Keratinocyte (primary cell): ENCODE measurements around the gene MACROH2A1. TPM values are rescaled to one million over a fixed set of nuclear protein-coding genes. Genes with fewer than 3 reads are reported as not detected.

ENCODE experiments used
- DNase-seq: peaks from one replicate; pipeline ENCODE4 v3.0.0-alpha.2; 2011; ENCODE audit warnings: low read depth, missing footprints, low spot score
- FAIRE-seq: peaks from 2 replicates; lab custom pipeline; 2011; peaks lifted over from hg19 to GRCh38; lab: Jason Lieb, UNC
- H2AFZ ChIP-seq: 2 replicates; pipeline ENCODE4 v1.6.0; 2012; ENCODE audit warnings: low read length, control low read depth, inconsistent platforms; ENCODE audit not compliant: control insufficient read depth
- H3K27ac ChIP-seq: 2 replicates; pipeline ENCODE4 v1.5.1; 2011; ENCODE audit warnings: low read length; ENCODE audit not compliant: control insufficient read depth, insufficient read depth
- H3K27me3 ChIP-seq: 3 replicates; pipeline ENCODE4 v1.6.0; 2011; ENCODE audit warnings: low read length; ENCODE audit not compliant: control insufficient read depth, insufficient read depth; ENCODE audit errors: extremely low read depth
- H3K36me3 ChIP-seq, 2 experiments: 2 replicates in 1 of 2; 3 replicates in 1 of 2; pipeline ENCODE4 v1.5.1; 2011; ENCODE audit warnings: low read length in 2 of 2, mild to moderate bottlenecking in 1 of 2; ENCODE audit not compliant: control insufficient read depth in 2 of 2, insufficient read depth in 2 of 2; ENCODE audit errors: extremely low read depth in 1 of 2
- H3K4me1 ChIP-seq: 3 replicates; pipeline ENCODE4 v1.5.1; 2011; ENCODE audit warnings: low read length; ENCODE audit not compliant: control insufficient read depth, insufficient read depth; ENCODE audit errors: extremely low read depth
- H3K4me2 ChIP-seq: 3 replicates; pipeline ENCODE4 v1.6.0; 2011; ENCODE audit warnings: low read depth, low read length; ENCODE audit not compliant: control insufficient read depth, insufficient read depth; ENCODE audit errors: extremely low read depth
- H3K4me3 ChIP-seq, 3 experiments: fragments of 200-600 bp in 1 of 3; sonication (generic) in 1 of 3; 2 replicates in 2 of 3; 3 replicates in 1 of 3; pipeline ENCODE4 v1.5.1; 2011 to 2016; ENCODE audit warnings: low read length in 3 of 3, mild to moderate bottlenecking in 3 of 3, control low read depth in 2 of 3, inconsistent platforms in 1 of 3, low read depth in 1 of 3, mixed read lengths in 1 of 3, mixed run types in 1 of 3, moderate library complexity in 1 of 3; ENCODE audit not compliant: control insufficient read depth in 2 of 3, insufficient read depth in 2 of 3; ENCODE audit errors: extremely low read depth in 1 of 3
- H3K79me2 ChIP-seq: 2 replicates; pipeline ENCODE4 v1.6.0; 2012; ENCODE audit warnings: low read length; ENCODE audit not compliant: control insufficient read depth, insufficient read depth
- H3K9ac ChIP-seq: 3 replicates; pipeline ENCODE4 v1.6.0; 2011; ENCODE audit warnings: low read length; ENCODE audit not compliant: control insufficient read depth, insufficient read depth; ENCODE audit errors: extremely low read depth
- H3K9me1 ChIP-seq: 3 replicates; pipeline ENCODE4 v1.6.0; 2011; ENCODE audit warnings: low read length; ENCODE audit not compliant: control insufficient read depth, insufficient read depth; ENCODE audit errors: extremely low read depth
- H3K9me3 ChIP-seq: 2 replicates; pipeline ENCODE4 v1.5.1; 2012; ENCODE audit warnings: low read depth, low read length; ENCODE audit not compliant: control insufficient read depth
- H4K20me1 ChIP-seq: 3 replicates; pipeline ENCODE4 v1.6.0; 2011; ENCODE audit warnings: low read length; ENCODE audit not compliant: control insufficient read depth, insufficient read depth; ENCODE audit errors: extremely low read depth
- CTCF ChIP-seq, 3 experiments: IDR thresholded peaks in 1 of 3; conservative IDR thresholded peaks in 1 of 3; optimal IDR thresholded peaks in 1 of 3; 2 replicates in 2 of 3; 3 replicates in 1 of 3; pipeline versions ENCODE3 to v1.5.1; 2011; ENCODE audit warnings: low read length in 3 of 3, mild to moderate bottlenecking in 3 of 3, moderate library complexity in 2 of 3, control low read depth in 1 of 3, inconsistent platforms in 1 of 3; ENCODE audit not compliant: insufficient read depth in 2 of 3; ENCODE audit errors: extremely low read depth in 1 of 3
- EZH2 ChIP-seq: IDR thresholded peaks from one replicate; pipeline ENCODE4 v1.6.1; 2012; ENCODE audit warnings: inconsistent platforms, mild to moderate bottlenecking, low read length, moderate library complexity
- dilution Hi-C: fragments of 300-500 bp; cut with MboI; formaldehyde crosslinking; loops from one replicate; pipeline ENCODE4 v1.7.0; 2020; ENCODE audit warnings: low sequenced_read_pairs; ENCODE audit not compliant: extremely low pct_ligation_motif_present
- polyA plus RNA-seq, 5 experiments: library from polyadenylated mRNA; depleted of rRNA in 3 of 5; stranded (reverse) in 3 of 5; stranded (forward) in 1 of 5; unstranded in 1 of 5; fragments of >200 nt; gene quantifications; 1 replicate in 1 of 5; 2 replicates in 3 of 5; 3 replicates in 1 of 5; pipeline versions ENCODE4 v1.2.1 to v1.2.3, GENCODE V29; 2011 to 2012; ENCODE audit warnings: missing spikeins in 2 of 5, low read depth in 1 of 5, low replicate concordance in 1 of 5

MACROH2A1 gene
- polyA plus RNA-seq, 1 donor (not counting 4 experiments of a cell fraction or from before 2014, with no cell fraction given): 208 TPM

GRCh38 chr5:135422419-135422818, 23.4 kb upstream of the MACROH2A1 start:
- Histone ChIP-seq H3K36me3 (no peaks in the 10 kb centered on the region), H3K4me2 (no peak overlapping the region), H3K9me3 (no peaks in the 10 kb centered on the region), H3K4me1 (peaks cover 11% of the 10 kb centered on the region), H3K4me3 (no peak overlapping the region), H3K27me3 (no peaks in the 10 kb centered on the region), H2AFZ (no peak overlapping the region), H3K9me1 (no peaks in the 10 kb centered on the region), H3K9ac (no peak overlapping the region), H4K20me1 (no peaks in the 10 kb centered on the region), H3K79me2 (no peaks in the 10 kb centered on the region), H3K27ac (no peak overlapping the region)
- dilution Hi-C loops: no loop called here
- TF ChIP-seq EZH2 (no peak), CTCF (optimal IDR thresholded peaks at IDR 0.05 in 1 of 3, IDR thresholded peaks at IDR 0.05 in 1 of 3, conservative IDR thresholded peaks at IDR 0.05 in 1 of 3; ENCODE audit: extremely low read depth in 1 of 3, insufficient read depth in 2 of 3, low read length in 3 of 3) (no peak)
- FAIRE-seq (no peak), DNase-seq (no peak)

GRCh38 chr5:135417083-135417482, 18.1 kb upstream of the MACROH2A1 start:
- Histone ChIP-seq H3K9me1 (no peaks in the 10 kb centered on the region), H3K4me2 (no peak overlapping the region), H3K4me1 (no peaks in the 10 kb centered on the region), H3K27ac (no peak overlapping the region), H3K36me3 (no peaks in the 10 kb centered on the region), H3K27me3 (no peaks in the 10 kb centered on the region), H3K9ac (no peak overlapping the region), H3K4me3 (no peak overlapping the region), H4K20me1 (no peaks in the 10 kb centered on the region), H2AFZ (no peak overlapping the region), H3K79me2 (no peaks in the 10 kb centered on the region), H3K9me3 (no peaks in the 10 kb centered on the region)
- FAIRE-seq (no peak), DNase-seq (no peak)
- TF ChIP-seq EZH2 (no peak), CTCF (optimal IDR thresholded peaks at IDR 0.05 in 1 of 3, IDR thresholded peaks at IDR 0.05 in 1 of 3, conservative IDR thresholded peaks at IDR 0.05 in 1 of 3; ENCODE audit: extremely low read depth in 1 of 3, insufficient read depth in 2 of 3, low read length in 3 of 3) (no peak)
- dilution Hi-C loops: no loop called here
